ENCODE data around the gene RHPN2.

- TF ChIP-seq CTCF (IDR thresholded peaks at IDR 0.05) (no peak), POLR2A (IDR thresholded peaks at IDR 0.05) (no peak)
Measured at GRCh38 chr19:33055718-33056117, 9.0 kb downstream of the RHPN2 start.

All from esophagus squamous epithelium (tissue), 4 donors.